Measurements from ENCODE around the gene SPACA4. TPM values are rescaled to one million over a fixed set of nuclear protein-coding genes. Genes with fewer than 3 reads are reported as not detected.
"Not testable (repeated sequence)": the region's sequence is repeated elsewhere in the genome, so short reads cannot be mapped to it uniquely, and the experiment has no call there.

The SPACA4 gene
- polyA plus RNA-seq, 1 of the 3 experiments (the other 2 are of a cell fraction), result not detected

DNA sequence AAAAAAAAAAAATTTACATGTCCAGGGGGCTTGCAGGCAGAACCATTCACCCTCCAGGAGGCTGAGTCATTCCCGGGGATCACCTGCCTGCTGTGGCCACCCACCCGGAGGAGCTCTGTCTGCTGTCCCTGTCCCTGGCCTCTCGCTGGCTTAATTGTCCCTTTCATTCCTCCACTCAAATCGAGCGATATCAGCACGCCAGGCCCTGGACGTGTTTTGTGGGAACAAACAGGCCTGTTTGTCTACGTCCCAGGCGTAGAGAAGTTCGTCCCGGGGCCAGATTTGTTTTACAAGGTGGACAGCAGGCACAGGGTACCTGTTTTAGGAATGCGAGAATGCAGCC lies 33.4 kb upstream of the SPACA4 start (continued):
- TF ChIP-seq SMC3 (IDR thresholded peaks at IDR 0.05; ENCODE audit: low read depth, low read length) (no peak), POLR2AphosphoS5 (IDR thresholded peaks at IDR 0.05; ENCODE audit: low read depth, low read length) (no peak), NRF1 (IDR thresholded peaks at IDR 0.05; ENCODE audit: low read depth, low read length) (no peak), NFIC (IDR thresholded peaks at IDR 0.05; ENCODE audit: borderline replicate concordance) (no peak)
- TF ChIP-seq, protein P1, sequence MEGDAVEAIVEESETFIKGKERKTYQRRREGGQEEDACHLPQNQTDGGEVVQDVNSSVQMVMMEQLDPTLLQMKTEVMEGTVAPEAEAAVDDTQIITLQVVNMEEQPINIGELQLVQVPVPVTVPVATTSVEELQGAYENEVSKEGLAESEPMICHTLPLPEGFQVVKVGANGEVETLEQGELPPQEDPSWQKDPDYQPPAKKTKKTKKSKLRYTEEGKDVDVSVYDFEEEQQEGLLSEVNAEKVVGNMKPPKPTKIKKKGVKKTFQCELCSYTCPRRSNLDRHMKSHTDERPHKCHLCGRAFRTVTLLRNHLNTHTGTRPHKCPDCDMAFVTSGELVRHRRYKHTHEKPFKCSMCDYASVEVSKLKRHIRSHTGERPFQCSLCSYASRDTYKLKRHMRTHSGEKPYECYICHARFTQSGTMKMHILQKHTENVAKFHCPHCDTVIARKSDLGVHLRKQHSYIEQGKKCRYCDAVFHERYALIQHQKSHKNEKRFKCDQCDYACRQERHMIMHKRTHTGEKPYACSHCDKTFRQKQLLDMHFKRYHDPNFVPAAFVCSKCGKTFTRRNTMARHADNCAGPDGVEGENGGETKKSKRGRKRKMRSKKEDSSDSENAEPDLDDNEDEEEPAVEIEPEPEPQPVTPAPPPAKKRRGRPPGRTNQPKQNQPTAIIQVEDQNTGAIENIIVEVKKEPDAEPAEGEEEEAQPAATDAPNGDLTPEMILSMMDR (IDR thresholded peaks at IDR 0.05), result no peak

DNA sequence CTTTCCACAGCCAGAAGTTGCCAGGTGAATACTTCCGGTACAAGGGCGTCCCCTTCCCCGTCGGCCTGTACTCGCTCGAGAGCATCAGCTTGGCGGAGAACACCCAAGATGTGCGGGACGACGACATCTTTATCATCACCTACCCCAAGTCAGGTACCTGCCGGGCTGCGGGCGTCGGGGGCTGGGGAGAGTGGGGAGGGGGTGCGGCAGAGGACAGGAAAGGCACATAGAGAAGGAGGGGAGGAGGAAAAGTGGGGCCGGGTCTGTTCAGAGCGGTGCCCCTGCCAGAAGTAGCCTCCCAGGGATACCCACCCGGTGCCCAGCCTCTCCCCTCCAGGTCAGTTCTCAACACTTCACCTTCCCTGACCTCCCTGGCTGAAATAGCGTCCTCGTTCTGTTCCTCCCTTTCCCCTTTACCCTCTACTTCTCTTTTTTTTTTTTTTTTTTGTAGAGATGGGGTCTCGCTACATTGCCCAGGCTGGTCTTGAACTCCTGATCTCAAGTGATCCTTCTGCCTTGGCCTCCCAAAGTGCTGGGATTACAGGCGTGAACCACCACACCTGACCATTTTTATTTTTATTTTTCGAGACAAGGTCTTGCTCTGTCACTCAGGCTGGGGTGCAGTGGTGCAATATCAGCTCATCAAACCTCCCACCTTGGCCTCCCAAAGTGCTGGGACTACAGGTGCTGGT lies 30.5 kb upstream of the SPACA4 start:
- Histone ChIP-seq H3K36me3 (replicated peaks in 1 of 2; ENCODE audit: control insufficient read depth in 1 of 2, insufficient read depth in 2 of 2, low read length in 1 of 2) (no peaks in the 10 kb centered on the region), H3K27me3 (ENCODE audit: insufficient read depth) (no peaks in the 10 kb centered on the region), H3K4me3 (ENCODE audit: low read depth in 2 of 2, low read length in 1 of 2) (no peak overlapping the region), H3K9me2 (no peaks in the 10 kb centered on the region), H4K20me1 (ENCODE audit: insufficient read depth) (no peaks in the 10 kb centered on the region), H3F3A (replicated peaks; ENCODE audit: insufficient read depth) (peaks cover 3% of the 10 kb centered on the region), H3K27ac (ENCODE audit: low read depth in 2 of 2, low read length in 1 of 2) (no peak overlapping the region), H2AFZ (ENCODE audit: low read depth) (no peak overlapping the region; the same call in 1 of the 2 replicates), H3K4me2 (no peak overlapping the region), H3K9me3 (no peaks in the 10 kb centered on the region), H3K4me1 (ENCODE audit: control insufficient read depth in 1 of 2, insufficient read depth in 2 of 2, low read depth in 1 of 2, low read length in 1 of 2) (peaks cover 0 to 4% of the 10 kb centered on the region in 2 experiments; a peak in 3 of 4 replicates), H3K9ac (no peak overlapping the region), H3K79me2 (ENCODE audit: insufficient read depth) (no peaks in the 10 kb centered on the region)
- ChIA-PET CTCF (interaction anchor here (1.5 kb wide), 1 partner anchor 13 kb away, joined by 3 read pairs; no protein-coding TSS in a partner anchor), POLR2A (no interaction called here)
- TF ChIP-seq SIN3A (IDR thresholded peaks at IDR 0.05; ENCODE audit: borderline replicate concordance, low read depth, low read length), result no peak
- no peak for TF ChIP-seq POLR2AphosphoS5 (IDR thresholded peaks at IDR 0.05; ENCODE audit: low read depth, low read length)
- no peak for TF ChIP-seq EZH2phosphoT487 (IDR thresholded peaks at IDR 0.05; ENCODE audit: borderline replicate concordance, low read depth)
- no peak for TF ChIP-seq TCF12 (IDR thresholded peaks at IDR 0.05)
- TF ChIP-seq RFX5 (IDR thresholded peaks at IDR 0.05; ENCODE audit: low read length), result no peak
- TF ChIP-seq, protein P1 (IDR thresholded peaks at IDR 0.05), result no peak
- TF ChIP-seq, protein P2, sequence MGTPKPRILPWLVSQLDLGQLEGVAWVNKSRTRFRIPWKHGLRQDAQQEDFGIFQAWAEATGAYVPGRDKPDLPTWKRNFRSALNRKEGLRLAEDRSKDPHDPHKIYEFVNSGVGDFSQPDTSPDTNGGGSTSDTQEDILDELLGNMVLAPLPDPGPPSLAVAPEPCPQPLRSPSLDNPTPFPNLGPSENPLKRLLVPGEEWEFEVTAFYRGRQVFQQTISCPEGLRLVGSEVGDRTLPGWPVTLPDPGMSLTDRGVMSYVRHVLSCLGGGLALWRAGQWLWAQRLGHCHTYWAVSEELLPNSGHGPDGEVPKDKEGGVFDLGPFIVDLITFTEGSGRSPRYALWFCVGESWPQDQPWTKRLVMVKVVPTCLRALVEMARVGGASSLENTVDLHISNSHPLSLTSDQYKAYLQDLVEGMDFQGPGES (IDR thresholded peaks at IDR 0.05; ENCODE audit: low read depth, low read length), result no peak
- TF ChIP-seq YY1 (IDR thresholded peaks at IDR 0.05; ENCODE audit: low read depth), result no peak
- no peak for TF ChIP-seq NRF1 (IDR thresholded peaks at IDR 0.05; ENCODE audit: low read depth, low read length)
- no peak for TF ChIP-seq MXI1 (IDR thresholded peaks at IDR 0.05; ENCODE audit: low read depth, low read length)
- TF ChIP-seq RCOR1 (IDR thresholded peaks at IDR 0.05; ENCODE audit: low read length), result no peak
- no peak for TF ChIP-seq NFIC (IDR thresholded peaks at IDR 0.05; ENCODE audit: borderline replicate concordance)
- TF ChIP-seq RAD21 (IDR thresholded peaks at IDR 0.05; ENCODE audit: low read length), result no peak
- TF ChIP-seq, protein P3, sequence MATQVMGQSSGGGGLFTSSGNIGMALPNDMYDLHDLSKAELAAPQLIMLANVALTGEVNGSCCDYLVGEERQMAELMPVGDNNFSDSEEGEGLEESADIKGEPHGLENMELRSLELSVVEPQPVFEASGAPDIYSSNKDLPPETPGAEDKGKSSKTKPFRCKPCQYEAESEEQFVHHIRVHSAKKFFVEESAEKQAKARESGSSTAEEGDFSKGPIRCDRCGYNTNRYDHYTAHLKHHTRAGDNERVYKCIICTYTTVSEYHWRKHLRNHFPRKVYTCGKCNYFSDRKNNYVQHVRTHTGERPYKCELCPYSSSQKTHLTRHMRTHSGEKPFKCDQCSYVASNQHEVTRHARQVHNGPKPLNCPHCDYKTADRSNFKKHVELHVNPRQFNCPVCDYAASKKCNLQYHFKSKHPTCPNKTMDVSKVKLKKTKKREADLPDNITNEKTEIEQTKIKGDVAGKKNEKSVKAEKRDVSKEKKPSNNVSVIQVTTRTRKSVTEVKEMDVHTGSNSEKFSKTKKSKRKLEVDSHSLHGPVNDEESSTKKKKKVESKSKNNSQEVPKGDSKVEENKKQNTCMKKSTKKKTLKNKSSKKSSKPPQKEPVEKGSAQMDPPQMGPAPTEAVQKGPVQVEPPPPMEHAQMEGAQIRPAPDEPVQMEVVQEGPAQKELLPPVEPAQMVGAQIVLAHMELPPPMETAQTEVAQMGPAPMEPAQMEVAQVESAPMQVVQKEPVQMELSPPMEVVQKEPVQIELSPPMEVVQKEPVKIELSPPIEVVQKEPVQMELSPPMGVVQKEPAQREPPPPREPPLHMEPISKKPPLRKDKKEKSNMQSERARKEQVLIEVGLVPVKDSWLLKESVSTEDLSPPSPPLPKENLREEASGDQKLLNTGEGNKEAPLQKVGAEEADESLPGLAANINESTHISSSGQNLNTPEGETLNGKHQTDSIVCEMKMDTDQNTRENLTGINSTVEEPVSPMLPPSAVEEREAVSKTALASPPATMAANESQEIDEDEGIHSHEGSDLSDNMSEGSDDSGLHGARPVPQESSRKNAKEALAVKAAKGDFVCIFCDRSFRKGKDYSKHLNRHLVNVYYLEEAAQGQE (IDR thresholded peaks at IDR 0.05; ENCODE audit: low read depth, low read length), result no peak
- no peak for TF ChIP-seq JUND (IDR thresholded peaks at IDR 0.05)
- 60% methylated on average over 23 of the region's 23 CpGs for WGBS (ENCODE audit: low lambda C conversion rate)
- DNase-seq, result no peak

DNA sequence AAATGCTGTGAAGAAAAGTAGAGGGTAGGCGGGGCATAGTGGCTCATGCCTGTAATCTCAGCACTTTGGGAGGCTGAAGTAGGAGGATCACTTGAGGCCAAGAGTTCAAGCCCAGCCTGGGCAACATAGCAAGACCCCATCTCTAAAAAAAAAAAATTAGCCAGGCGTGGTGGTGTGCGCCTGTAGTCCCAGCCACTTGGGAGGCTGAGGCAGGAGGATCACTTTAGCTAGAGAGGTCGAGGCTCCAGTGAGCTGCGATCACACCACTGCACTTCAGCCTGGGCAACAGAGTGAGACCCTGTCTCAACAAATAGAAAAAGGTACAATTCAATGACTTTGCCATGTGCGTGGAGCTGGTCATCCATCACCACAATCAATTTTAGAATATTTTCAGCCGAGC lies 28.6 kb upstream of the SPACA4 start:
- POLR2A ChIA-PET; H3K79me2 ChIP-seq (ENCODE audit: insufficient read depth); H3K36me3 ChIP-seq (replicated peaks in 1 of 2; ENCODE audit: control insufficient read depth in 1 of 2, insufficient read depth in 2 of 2, low read length in 1 of 2); H3F3A ChIP-seq (replicated peaks; ENCODE audit: insufficient read depth); H3K9me2 ChIP-seq; H4K20me1 ChIP-seq (ENCODE audit: insufficient read depth); H3K27ac ChIP-seq (ENCODE audit: low read depth in 2 of 2, low read length in 1 of 2); H3K4me3 ChIP-seq (ENCODE audit: low read depth in 2 of 2, low read length in 1 of 2); H3K4me2 ChIP-seq; H3K27me3 ChIP-seq (ENCODE audit: insufficient read depth); DNase-seq; H2AFZ ChIP-seq (ENCODE audit: low read depth); H3K9me3 ChIP-seq; H3K4me1 ChIP-seq (ENCODE audit: control insufficient read depth in 1 of 2, insufficient read depth in 2 of 2, low read depth in 1 of 2, low read length in 1 of 2); H3K9ac ChIP-seq: not testable (repeated sequence)
- 92% methylated on average over 7 of the region's 7 CpGs for WGBS (ENCODE audit: low lambda C conversion rate)
- CTCF ChIA-PET, result interaction anchor here (0.7 to 1.3 kb wide), 2 partner anchors 11 to 186 kb away, joined by 3 to 5 read pairs; no protein-coding TSS in a partner anchor

Data from SK-N-SH (cell line).